IMR-90 (cell line): ENCODE results near the gene FASLG. TPM values are rescaled to one million over a fixed set of nuclear protein-coding genes. Genes with fewer than 3 reads are reported as not detected.
"Not testable (repeated sequence)": the region's sequence is repeated elsewhere in the genome, so short reads cannot be mapped to it uniquely, and the experiment has no call there.

Experiments used
- ATAC-seq: fragments of 200-7000 bp; cut with Tn5 transposase; 2 replicates; pipeline ENCODE4 v1.9.1; 2020; ENCODE audit warnings: low read depth, mild to moderate bottlenecking, moderate library complexity
- BruUV-seq: library from RNA; stranded (reverse); fragments of 400-500 nt; replicated peaks from 2 replicates; lab custom pipeline; 2021; lab: Mats Ljungman, UMichigan
- CTCF ChIA-PET: fragments of 300-600 bp; formaldehyde crosslinking; extraction: SDS; loops from one replicate; lab custom pipeline; 2021; ENCODE audit warnings: antibody characterized with exemption; lab: Yijun Ruan, JAX
- POLR2A ChIA-PET: fragments of 300-600 bp; sonication (Branson Sonifier 250); formaldehyde crosslinking; loops from one replicate; lab custom pipeline; 2022; ENCODE audit warnings: antibody characterized with exemption; ENCODE audit not compliant: unreplicated experiment; lab: Charles Lee
- DNase-seq: peaks from one replicate; pipeline ENCODE4 v3.0.0; 2013
- H2AFZ ChIP-seq: replicated peaks from 2 replicates; pipeline ENCODE3; 2013; ENCODE audit warnings: low read length, mild to moderate bottlenecking; ENCODE audit not compliant: poor library complexity
- H2AK5ac ChIP-seq: 2 replicates; pipeline ENCODE4 v1.6.1; 2013; ENCODE audit warnings: low read depth, low read length, inconsistent platforms
- H2AK9ac ChIP-seq: replicated peaks from 2 replicates; pipeline ENCODE3; 2013; ENCODE audit warnings: mild to moderate bottlenecking, low read depth, low read length, moderate library complexity; ENCODE audit not compliant: poor library complexity
- H2BK120ac ChIP-seq: 2 replicates; pipeline ENCODE4 v1.6.1; 2013; ENCODE audit warnings: low read depth, low read length, inconsistent platforms
- H2BK15ac ChIP-seq: 3 replicates; pipeline ENCODE4 v1.6.1; 2013; ENCODE audit warnings: low read depth, low read length, inconsistent platforms
- H2BK20ac ChIP-seq: 2 replicates; pipeline ENCODE4 v1.6.1; 2013; ENCODE audit warnings: low read depth, mild to moderate bottlenecking, inconsistent platforms, low read length, moderate library complexity
- H2BK5ac ChIP-seq: 2 replicates; pipeline ENCODE4 v1.6.1; 2013; ENCODE audit warnings: mild to moderate bottlenecking, low read depth, low read length, inconsistent platforms; ENCODE audit not compliant: poor library complexity, severe bottlenecking
- H3K14ac ChIP-seq: replicated peaks from 2 replicates; pipeline ENCODE4 v1.6.1; 2013; ENCODE audit warnings: low read depth, low read length, inconsistent platforms
- H3K18ac ChIP-seq: 2 replicates; pipeline ENCODE4 v1.6.1; 2013; ENCODE audit warnings: low read depth, low read length, control low read depth
- H3K23ac ChIP-seq: 2 replicates; pipeline ENCODE4 v1.6.1; 2013; ENCODE audit warnings: low read depth, low read length, inconsistent platforms
- H3K27ac ChIP-seq: 2 replicates; pipeline ENCODE4 v1.5.1; 2013; ENCODE audit warnings: mild to moderate bottlenecking, control low read depth, low read length; ENCODE audit not compliant: insufficient read depth
- H3K27me3 ChIP-seq: 2 replicates; pipeline ENCODE4 v1.6.1; 2013; ENCODE audit warnings: low read length; ENCODE audit not compliant: control insufficient read depth, insufficient read depth
- H3K36me3 ChIP-seq: 2 replicates; pipeline ENCODE4 v1.6.1; 2013; ENCODE audit warnings: low read length, mixed read lengths; ENCODE audit not compliant: control insufficient read depth, insufficient read depth
- H3K4ac ChIP-seq: 2 replicates; pipeline ENCODE4 v1.6.1; 2013; ENCODE audit warnings: low read depth, low read length, inconsistent platforms
- H3K4me1 ChIP-seq: 2 replicates; pipeline ENCODE4 v1.6.1; 2013; ENCODE audit warnings: low read length, mixed read lengths; ENCODE audit not compliant: control insufficient read depth, insufficient read depth
- H3K4me2 ChIP-seq: 2 replicates; pipeline ENCODE4 v1.6.1; 2013; ENCODE audit warnings: low read depth, mild to moderate bottlenecking, control low read depth, low read length, moderate library complexity
- H3K4me3 ChIP-seq: 2 replicates; pipeline ENCODE4 v1.5.1; 2013; ENCODE audit warnings: low read depth, mild to moderate bottlenecking, control low read depth, low read length, moderate library complexity; ENCODE audit not compliant: insufficient read depth
- H3K56ac ChIP-seq: 2 replicates; pipeline ENCODE4 v1.6.1; 2013; ENCODE audit warnings: low read length, inconsistent platforms; ENCODE audit not compliant: insufficient read depth; ENCODE audit errors: extremely low read depth
- H3K79me1 ChIP-seq, 2 experiments: 2 replicates each; pipeline ENCODE4 v1.6.1; 2013; ENCODE audit warnings: low read length in 2 of 2, inconsistent platforms in 1 of 2, low read depth in 1 of 2
- H3K9ac ChIP-seq: 2 replicates; pipeline ENCODE4 v1.6.1; 2013; ENCODE audit warnings: low read depth, low read length, control low read depth
- H3K9me1 ChIP-seq: 2 replicates; pipeline ENCODE4 v1.6.1; 2013; ENCODE audit warnings: low read length, inconsistent platforms; ENCODE audit not compliant: insufficient read depth
- H3K9me3 ChIP-seq: 2 replicates; pipeline ENCODE4 v1.6.1; 2013; ENCODE audit warnings: low read length; ENCODE audit not compliant: control insufficient read depth, insufficient read depth
- H4K20me1 ChIP-seq: 2 replicates; pipeline ENCODE4 v1.6.1; 2013; ENCODE audit warnings: low read length, inconsistent platforms; ENCODE audit not compliant: insufficient read depth
- H4K5ac ChIP-seq: 2 replicates; pipeline ENCODE4 v1.6.1; 2013; ENCODE audit warnings: mild to moderate bottlenecking, low read depth, low read length, control low read depth
- H4K8ac ChIP-seq, 2 experiments: 2 replicates each; pipeline ENCODE4 v1.6.1; 2013; ENCODE audit warnings: low read depth in 2 of 2, low read length in 2 of 2, control low read depth in 1 of 2, inconsistent platforms in 1 of 2
- H4K91ac ChIP-seq: 2 replicates; pipeline ENCODE4 v1.6.1; 2013; ENCODE audit warnings: low read depth, low read length, inconsistent platforms; ENCODE audit not compliant: insufficient read depth
- WGBS, 2 experiments: methylation state at CpG; one replicate each; pipeline versions ENCODE4 v1.1.5 to v1.1.7; 2013; ENCODE audit warnings: missing lambda C conversion rate in 2 of 2; ENCODE audit not compliant: insufficient read length in 1 of 2; ENCODE audit errors: extremely low coverage in 2 of 2; 5-methylcytosine and 5-hydroxymethylcytosine counted together
- dilution Hi-C: fragments of 300-500 bp; cut with HindIII; formaldehyde crosslinking; loops from one replicate; pipeline ENCODE4 v1.14.3; 2018; ENCODE audit warnings: low sequenced_read_pairs; ENCODE audit not compliant: unreplicated experiment
- in situ Hi-C: fragments of 300-500 bp; cut with MboI; formaldehyde crosslinking; loops from 3 replicates; pipeline ENCODE4 v1.14.3; 2019; ENCODE audit warnings: low sequenced_read_pairs, inconsistent platforms, mixed read lengths
- intact Hi-C: fragments of 100-400 bp; cut with micrococcal nuclease; formaldehyde crosslinking; loops from 2 replicates; pipeline ENCODE4 v1.10.0; 2022
- polyA plus RNA-seq, 3 experiments: library from polyadenylated mRNA; depleted of rRNA; stranded (reverse); fragments of >200 nt; gene quantifications; 2 replicates each; pipeline ENCODE4 v1.2.3, GENCODE V29; 2012; ENCODE audit warnings: low replicate concordance in 1 of 3
- total RNA-seq: library from RNA; depleted of rRNA; stranded (reverse); fragments of >200 nt; gene quantifications from 2 replicates; pipeline ENCODE4 v1.2.3, GENCODE V29; 2012

The FASLG gene
- total and polyA plus RNA-seq, 2 of the 4 experiments (the other 2 are of a cell fraction) = 0.14 to 0.18 TPM

- H2BK15ac ChIP-seq, intact Hi-C loops, H2BK5ac ChIP-seq, H4K20me1 ChIP-seq, H2BK120ac ChIP-seq, H4K5ac ChIP-seq, H2BK20ac ChIP-seq, POLR2A ChIA-PET, H4K8ac ChIP-seq, H3K9me3 ChIP-seq, H3K18ac ChIP-seq, ATAC-seq, in situ Hi-C loops, H3K27ac ChIP-seq, H3K79me1 ChIP-seq, H3K4me1 ChIP-seq, H2AK5ac ChIP-seq, H3K4me2 ChIP-seq, H4K91ac ChIP-seq, H3K9me1 ChIP-seq, H2AK9ac ChIP-seq, H3K36me3 ChIP-seq, H3K23ac ChIP-seq, H2AFZ ChIP-seq, BruUV-seq, H3K4me3 ChIP-seq, H3K27me3 ChIP-seq, H3K9ac ChIP-seq, H3K4ac ChIP-seq, DNase-seq, dilution Hi-C loops, H3K56ac ChIP-seq, H3K14ac ChIP-seq: not testable (repeated sequence)
- CTCF ChIA-PET = interaction anchor here (0.6 kb wide), 1 partner anchor 9 kb away, joined by 3 read pairs; no protein-coding TSS in a partner anchor
- WGBS, 2 experiments = no CpG with 5 or more reads among the region's 2 CpGs
These were observed 29.7 kb downstream of the FASLG start for GRCh38 chr1:172688428-172689085.

GRCh38 chr1:172690925-172691324, 32.0 kb downstream of the FASLG start:
- H2BK20ac ChIP-seq, H3K56ac ChIP-seq, H2BK5ac ChIP-seq, intact Hi-C loops, H2AK9ac ChIP-seq, H3K4ac ChIP-seq, H4K91ac ChIP-seq, H2AFZ ChIP-seq, H3K23ac ChIP-seq, H3K27ac ChIP-seq, H4K20me1 ChIP-seq, H3K4me2 ChIP-seq, H4K5ac ChIP-seq, H2BK15ac ChIP-seq, H3K4me3 ChIP-seq, POLR2A ChIA-PET, H3K18ac ChIP-seq, H3K9ac ChIP-seq, H3K79me1 ChIP-seq, dilution Hi-C loops, H3K14ac ChIP-seq, H2AK5ac ChIP-seq, H2BK120ac ChIP-seq, ATAC-seq, H3K9me1 ChIP-seq, H3K36me3 ChIP-seq, H3K4me1 ChIP-seq, DNase-seq, H3K27me3 ChIP-seq, in situ Hi-C loops, BruUV-seq, CTCF ChIA-PET, H4K8ac ChIP-seq, H3K9me3 ChIP-seq: not testable (repeated sequence)
- no CpG with 5 or more reads among the region's 1 CpG for WGBS, 2 experiments
